GM12878 (cell line): Measurements from ENCODE around the gene PRPF31. TPM values are rescaled to one million over a fixed set of nuclear protein-coding genes. Genes with fewer than 3 reads are reported as not detected.

Experiments
- ATAC-seq: fragments of 200-7000 bp; cut with Tn5 transposase; 3 replicates; pipeline ENCODE4 v1.9.1; 2020; ENCODE audit warnings: mild to moderate bottlenecking, moderate library complexity
- BruUV-seq: library from RNA; stranded (reverse); fragments of 400-500 nt; replicated peaks from 2 replicates; lab custom pipeline; 2021; lab: Mats Ljungman, UMichigan
- CTCF ChIA-PET: fragments of 300-600 bp; sonication (Branson Sonifier 250); formaldehyde crosslinking; extraction: SDS; loops from one replicate; lab custom pipeline; 2021; ENCODE audit warnings: inconsistent platforms; lab: Yijun Ruan, JAX
- POLR2A ChIA-PET: fragments of 350-600 bp; formaldehyde crosslinking; extraction: SDS; loops from one replicate; lab custom pipeline; 2021; ENCODE audit warnings: inconsistent platforms; lab: Charles Lee
- RAD21 ChIA-PET: fragments of 300-600 bp; sonication (Branson Sonifier 250); formaldehyde crosslinking; loops from one replicate; lab custom pipeline; 2023; ENCODE audit warnings: antibody characterized with exemption; ENCODE audit not compliant: unreplicated experiment; lab: Charles Lee
- SMC1A ChIA-PET: fragments of 300-600 bp; sonication (Branson Sonifier 250); formaldehyde crosslinking; loops from one replicate; lab custom pipeline; 2023; ENCODE audit not compliant: unreplicated experiment, uncharacterized antibody; lab: Charles Lee
- DNase-seq: peaks from one replicate; pipeline ENCODE4 v3.0.0-alpha.2; 2011; ENCODE audit warnings: low read depth, low spot score
- FAIRE-seq: peaks from 3 replicates; lab custom pipeline; 2011; peaks lifted over from hg19 to GRCh38; lab: Jason Lieb, UNC
- H2AFZ ChIP-seq: 2 replicates; pipeline ENCODE4 v1.6.0; 2011; ENCODE audit warnings: low read depth, low read length, control low read depth; ENCODE audit not compliant: control insufficient read depth
- H3K27ac ChIP-seq: 2 replicates; pipeline ENCODE4 v1.5.1; 2011; ENCODE audit warnings: control low read depth; ENCODE audit not compliant: control insufficient read depth, insufficient read depth
- H3K27me3 ChIP-seq, 2 experiments: replicated peaks in 1 of 2; 2 replicates each; pipeline versions ENCODE4 v1.6.0 to v1.6.1; 2011; ENCODE audit warnings: low read length in 1 of 2; ENCODE audit not compliant: control insufficient read depth in 2 of 2, insufficient read depth in 2 of 2
- H3K36me3 ChIP-seq, 2 experiments: 2 replicates each; pipeline ENCODE4 v1.5.1; 2011; ENCODE audit warnings: low read length in 1 of 2; ENCODE audit not compliant: control insufficient read depth in 2 of 2, insufficient read depth in 2 of 2
- H3K4me1 ChIP-seq: 2 replicates; pipeline ENCODE4 v1.6.1; 2011; ENCODE audit warnings: mild to moderate bottlenecking, low read length, moderate library complexity, mixed read lengths; ENCODE audit not compliant: control insufficient read depth, insufficient read depth
- H3K4me2 ChIP-seq: 2 replicates; pipeline ENCODE4 v1.6.0; 2011; ENCODE audit warnings: control low read depth; ENCODE audit not compliant: control insufficient read depth, insufficient read depth
- H3K4me3 ChIP-seq: fragments of 200-600 bp; sonication (generic); 2 replicates; pipeline ENCODE4 v1.5.1; 2016
- H3K79me2 ChIP-seq: 2 replicates; pipeline ENCODE4 v1.6.0; 2011; ENCODE audit warnings: low read length; ENCODE audit not compliant: control insufficient read depth, insufficient read depth
- H3K9ac ChIP-seq: 2 replicates; pipeline ENCODE4 v1.8.0; 2011; ENCODE audit warnings: low read length, control low read depth, mixed read lengths; ENCODE audit not compliant: control insufficient read depth, insufficient read depth
- H3K9me3 ChIP-seq: replicated peaks from 3 replicates; pipeline ENCODE4 v1.5.1; 2011; ENCODE audit warnings: mild to moderate bottlenecking, low read length; ENCODE audit not compliant: control insufficient read depth, insufficient read depth
- H4K20me1 ChIP-seq: 2 replicates; pipeline ENCODE4 v1.6.0; 2011; ENCODE audit not compliant: control insufficient read depth, insufficient read depth
- CREM ChIP-seq: IDR thresholded peaks from 2 replicates; pipeline ENCODE4 v1.6.1; 2014; ENCODE audit warnings: antibody characterized with exemption, low read depth
- FOS ChIP-seq: IDR thresholded peaks from 3 replicates; pipeline ENCODE4 v1.6.1; 2011; ENCODE audit warnings: borderline replicate concordance; ENCODE audit not compliant: insufficient read length; ENCODE audit errors: extremely low read depth
- JUNB ChIP-seq: IDR thresholded peaks from 2 replicates; pipeline ENCODE4 v1.6.1; 2016; ENCODE audit warnings: antibody characterized with exemption, mild to moderate bottlenecking
- POLR2A ChIP-seq: IDR thresholded peaks from 2 replicates; pipeline ENCODE4 v1.6.1; 2011; ENCODE audit warnings: low read depth, mild to moderate bottlenecking, low read length
- SMAD5 ChIP-seq: IDR thresholded peaks from 2 replicates; pipeline ENCODE4 v1.6.1; 2016; ENCODE audit warnings: antibody characterized with exemption, low read depth
- ZNF217 ChIP-seq: fragments of 450-650 bp; IDR thresholded peaks from 2 replicates; pipeline ENCODE4 v1.6.1; 2017; ENCODE audit warnings: antibody characterized with exemption, mild to moderate bottlenecking
- ZNF24 ChIP-seq: fragments of 450-650 bp; IDR thresholded peaks from 2 replicates; pipeline ENCODE4 v1.6.1; 2017; ENCODE audit warnings: antibody characterized with exemption, mild to moderate bottlenecking
- WGBS: methylation state at CpG from one replicate; pipeline ENCODE4 v1.1.6; 2016; ENCODE audit warnings: low lambda C conversion rate; ENCODE audit not compliant: insufficient replicate concordance, insufficient coverage; ENCODE audit errors: missing lambda C conversion rate; 5-methylcytosine and 5-hydroxymethylcytosine counted together
- in situ Hi-C: fragments of 300-500 bp; cut with MboI; formaldehyde crosslinking; loops from 9 replicates; pipeline ENCODE4 v1.14.3; 2018; ENCODE audit warnings: mixed read lengths
- intact Hi-C: fragments of 100-400 bp; cut with micrococcal nuclease; formaldehyde crosslinking; loops from one replicate; pipeline ENCODE4 v1.14.2; 2022; ENCODE audit not compliant: unreplicated experiment
- polyA plus RNA-seq, 11 experiments: library from polyadenylated mRNA; depleted of rRNA in 4 of 11; unstranded in 6 of 11; stranded (reverse) in 5 of 11; fragments of >200 nt; fragmentation: Nextera tagmentation in 4 of 11; fragmentation: Illumina TruSeq in 1 of 11; extraction: Ambion mirVana in 4 of 11; extraction: Trizol in 1 of 11; gene quantifications; 1 replicate in 1 of 11; 2 replicates in 10 of 11; pipeline versions ENCODE4 v1.2.1 to v1.2.3, GENCODE V29; 2011 to 2016; ENCODE audit warnings: inconsistent platforms in 2 of 11, missing spikeins in 2 of 11, low read depth in 1 of 11
- total RNA-seq, 4 experiments: library from RNA; depleted of rRNA in 3 of 4; stranded (reverse); fragments of >200 nt in 3 of 4; fragmentation: Illumina TruSeq in 1 of 4; extraction: Trizol in 1 of 4; gene quantifications; 2 replicates each; pipeline versions ENCODE4 v1.2.1 to v1.2.3, GENCODE V29; 2013 to 2021

The PRPF31 gene
- total and polyA plus RNA-seq, 10 of the 15 experiments (the other 5 are each of a cell fraction or from before 2014, with no cell fraction given), result 2.7 to 170 (median 69.7) TPM

GRCh38 chr19:54104998-54105715, 10.4 kb upstream of the PRPF31 start (continued):
- TF ChIP-seq ZNF24 (no peak), CREM (no peak), SMAD5 (no peak), JUNB (no peak)
- TF ChIP-seq, all 136 proteins: peak for 0

- Histone ChIP-seq H3K4me1 (no peaks in the 10 kb centered on the region), H3K4me3 (no peak overlapping the region), H2AFZ (no peak overlapping the region), H4K20me1 (no peaks in the 10 kb centered on the region; the same call in 1 of the 2 replicates)
- 84% methylated on average over 10 of the region's 10 CpGs for WGBS
- DNase-seq (no peak), FAIRE-seq (no peak)
- SMC1A ChIA-PET, result no interaction called here
- intact Hi-C loops, result loop anchor here (10.0 kb wide), 2 partner anchors 581 to 1001 kb away; partner anchors contain the start of gene ZNF160
- CTCF ChIA-PET, result no interaction called here
- RAD21 ChIA-PET, result no interaction called here
- 0 out of 2 replicates have a peak, but pooled peaks have one; percentile 20 for TF ChIP-seq POLR2A
- no peak for TF ChIP-seq ZNF217
- no peak for TF ChIP-seq FOS
- TF ChIP-seq, all 136 proteins: peak for 1
- H3K36me3 ChIP-seq, result peaks cover 14 to 16% of the 10 kb centered on the region in 2 experiments; a peak in 3 of 4 replicates
- no peak for ATAC-seq
- in situ Hi-C loops, result no loop called here
- no peak overlapping the region for H3K27ac ChIP-seq
- no peak overlapping the region for H3K4me2 ChIP-seq
- BruUV-seq, result no TSS peak
- peaks cover 9% of the 10 kb centered on the region for H3K79me2 ChIP-seq
- no peaks in the 10 kb centered on the region for H3K9me3 ChIP-seq
- H3K9ac ChIP-seq, result no peak overlapping the region
- POLR2A ChIA-PET, result no interaction called here
- H3K27me3 ChIP-seq, result no peaks in the 10 kb centered on the region
These were observed 9.8 kb upstream of the PRPF31 start for GRCh38 chr19:54105796-54106195.
